HepG2 (cell line): ENCODE measurements around the gene COA1. TPM values are rescaled to one million over a fixed set of nuclear protein-coding genes. Genes with fewer than 3 reads are reported as not detected.

ENCODE experiments used
- ATAC-seq: fragments of 200-7000 bp; cut with Tn5 transposase; 3 replicates; pipeline ENCODE4 v1.9.1; 2020; ENCODE audit warnings: mild to moderate bottlenecking, moderate library complexity
- BruUV-seq: library from RNA; stranded (reverse); fragments of 400-500 nt; replicated peaks from 2 replicates; lab custom pipeline; 2021; lab: Mats Ljungman, UMichigan
- CTCF ChIA-PET: fragments of 300-600 bp; formaldehyde crosslinking; extraction: SDS; loops from one replicate; lab custom pipeline; 2021; ENCODE audit warnings: low total read pairs, inconsistent platforms, low intra/inter-chr PET ratio; lab: Yijun Ruan, JAX
- POLR2A ChIA-PET: fragments of 350-600 bp; sonication (Branson Sonifier 250); formaldehyde crosslinking; loops from one replicate; lab custom pipeline; 2020; ENCODE audit warnings: antibody characterized with exemption, inconsistent platforms; lab: Yijun Ruan, JAX
- DNase-seq: peaks from one replicate; pipeline ENCODE4 v3.0.0-alpha.2; 2015; ENCODE audit warnings: low spot score
- FAIRE-seq: peaks from 3 replicates; lab custom pipeline; 2011; peaks lifted over from hg19 to GRCh38; lab: Jason Lieb, UNC
- H2AFZ ChIP-seq: one replicate; pipeline ENCODE4 v1.6.1; 2011; ENCODE audit warnings: low read length, inconsistent platforms
- H3K27ac ChIP-seq: fragments of 300-600 bp; 3 replicates; pipeline ENCODE4 v1.8.0; 2011; ENCODE audit warnings: mixed run types, mild to moderate bottlenecking, mixed read lengths, low read length, inconsistent platforms; ENCODE audit not compliant: insufficient read depth; ENCODE audit errors: extremely low read length
- H3K27me3 ChIP-seq, 2 experiments: fragments of 200-600 bp in 1 of 2; 2 replicates in 1 of 2; 3 replicates in 1 of 2; pipeline versions ENCODE4 v1.6.0 to v1.8.0; 2011; ENCODE audit warnings: low read length in 2 of 2, mild to moderate bottlenecking in 2 of 2, moderate library complexity in 2 of 2, inconsistent platforms in 1 of 2; ENCODE audit not compliant: insufficient read depth in 2 of 2, control insufficient read depth in 1 of 2
- H3K36me3 ChIP-seq, 2 experiments: fragments of 200-600 bp in 1 of 2; replicated peaks in 1 of 2; 2 replicates in 1 of 2; 3 replicates in 1 of 2; pipeline versions ENCODE4 v1.5.1 to v1.8.0; 2011; ENCODE audit warnings: low read length in 2 of 2, inconsistent platforms in 1 of 2; ENCODE audit not compliant: insufficient read depth in 2 of 2, control insufficient read depth in 1 of 2
- H3K4me1 ChIP-seq: 2 replicates; pipeline ENCODE4 v1.5.1; 2012; ENCODE audit warnings: low read length, inconsistent platforms; ENCODE audit not compliant: insufficient read depth
- H3K4me2 ChIP-seq: 2 replicates; pipeline ENCODE4 v1.6.0; 2011; ENCODE audit warnings: low read depth, low read length, inconsistent platforms
- H3K4me3 ChIP-seq, 3 experiments: fragments of 200-600 bp in 1 of 3; sonication (generic), shearing (Covaris generic) in 1 of 3; replicated peaks in 1 of 3; 2 replicates each; pipeline ENCODE4 v1.5.1; 2011 to 2016; ENCODE audit warnings: low read length in 3 of 3, inconsistent platforms in 2 of 3, low read depth in 2 of 3, mild to moderate bottlenecking in 2 of 3, control low read depth in 1 of 3, mixed read lengths in 1 of 3; ENCODE audit not compliant: insufficient read depth in 1 of 3
- H3K79me2 ChIP-seq: one replicate; pipeline ENCODE4 v1.6.1; 2011; ENCODE audit warnings: low read length, inconsistent platforms; ENCODE audit not compliant: insufficient read depth
- H3K9ac ChIP-seq: 2 replicates; pipeline ENCODE4 v1.6.0; 2011; ENCODE audit warnings: mild to moderate bottlenecking, low read depth, low read length, inconsistent platforms; ENCODE audit not compliant: insufficient read depth
- H3K9me3 ChIP-seq: 2 replicates; pipeline ENCODE4 v1.5.1; 2012; ENCODE audit warnings: mild to moderate bottlenecking, low read length
- H4K20me1 ChIP-seq: 2 replicates; pipeline ENCODE4 v1.6.0; 2011; ENCODE audit warnings: inconsistent platforms, mild to moderate bottlenecking, low read length, moderate library complexity; ENCODE audit not compliant: insufficient read depth
- CBX2 ChIP-seq, 2 experiments: fragments of 200-600 bp in 1 of 2; sonication (generic); formaldehyde crosslinking in 1 of 2; IDR thresholded peaks; 2 replicates each; pipeline versions ENCODE4 v1.7.0 to v1.8.1; 2018 to 2022; ENCODE audit warnings: low read depth in 2 of 2, low read length in 1 of 2, mild to moderate bottlenecking in 1 of 2, missing genetic modification reagents in 1 of 2
- CEBPB ChIP-seq: IDR thresholded peaks from 2 replicates; pipeline ENCODE4 v1.6.1; 2011; ENCODE audit warnings: low read depth, low read length, improper control_type of control experiment, borderline replicate concordance
- CENPX ChIP-seq: sonication (generic); formaldehyde crosslinking; IDR thresholded peaks from 2 replicates; pipeline ENCODE4 v1.9.0; 2021; ENCODE audit warnings: mild to moderate bottlenecking, missing genetic modification reagents, moderate library complexity
- NFKB2 ChIP-seq: sonication (generic); formaldehyde crosslinking; IDR thresholded peaks from 2 replicates; pipeline ENCODE4 v1.4.0; 2020; ENCODE audit warnings: missing genetic modification reagents, borderline replicate concordance
- PRDM10 ChIP-seq: sonication (generic); formaldehyde crosslinking; IDR thresholded peaks from 2 replicates; pipeline ENCODE4 v1.4.0; 2020; ENCODE audit warnings: low read depth, missing genetic modification reagents
- ZNF83 ChIP-seq: sonication (generic); formaldehyde crosslinking; IDR thresholded peaks from 2 replicates; pipeline ENCODE4 v1.4.0; 2020; ENCODE audit warnings: missing genetic modification reagents, mild to moderate bottlenecking, borderline replicate concordance
- WGBS: methylation state at CpG from one replicate; pipeline ENCODE4 v1.1.6; 2017; ENCODE audit warnings: low lambda C conversion rate; 5-methylcytosine and 5-hydroxymethylcytosine counted together
- in situ Hi-C: cut with HindIII; loops from 2 replicates; pipeline ENCODE4 v1.10.0; 2017; ENCODE audit warnings: low pct_unique_long_range_greater_than_20kb; ENCODE audit not compliant: extremely low pct_ligation_motif_present
- intact Hi-C: fragments of 100-400 bp; cut with micrococcal nuclease; formaldehyde crosslinking; loops from one replicate; pipeline ENCODE4 v1.10.0; 2022; ENCODE audit not compliant: unreplicated experiment
- polyA plus RNA-seq, 8 experiments: library from polyadenylated mRNA; depleted of rRNA in 3 of 8; stranded (reverse) in 7 of 8; unstranded in 1 of 8; fragments of >200 nt; fragmentation: Illumina TruSeq in 4 of 8; extraction: Trizol in 4 of 8; gene quantifications; 2 replicates each; pipeline versions ENCODE4 v1.2.1 to v1.2.3, GENCODE V29; 2011 to 2016; ENCODE audit warnings: low read depth in 4 of 8, missing spikeins in 1 of 8, mixed read lengths in 1 of 8; ENCODE audit not compliant: insufficient read depth in 1 of 8
- total RNA-seq, 5 experiments: library from RNA; depleted of rRNA; stranded (reverse); fragments of >200 nt; fragmentation: Illumina TruSeq; extraction: Trizol; gene quantifications; 2 replicates each; pipeline ENCODE4 v1.2.3, GENCODE V29; 2016; ENCODE audit warnings: low read depth in 1 of 5
- TF ChIP-seq, protein P1 (sequence below): sonication (generic); formaldehyde crosslinking; IDR thresholded peaks from 2 replicates; pipeline ENCODE4 v1.4.0; 2020; ENCODE audit warnings: missing genetic modification reagents

Gene COA1
- total and polyA plus RNA-seq, 2 of the 13 experiments (the other 11 are each of a cell fraction or from before 2014, with no cell fraction given) = 33.2 to 65.7 TPM

DNA sequence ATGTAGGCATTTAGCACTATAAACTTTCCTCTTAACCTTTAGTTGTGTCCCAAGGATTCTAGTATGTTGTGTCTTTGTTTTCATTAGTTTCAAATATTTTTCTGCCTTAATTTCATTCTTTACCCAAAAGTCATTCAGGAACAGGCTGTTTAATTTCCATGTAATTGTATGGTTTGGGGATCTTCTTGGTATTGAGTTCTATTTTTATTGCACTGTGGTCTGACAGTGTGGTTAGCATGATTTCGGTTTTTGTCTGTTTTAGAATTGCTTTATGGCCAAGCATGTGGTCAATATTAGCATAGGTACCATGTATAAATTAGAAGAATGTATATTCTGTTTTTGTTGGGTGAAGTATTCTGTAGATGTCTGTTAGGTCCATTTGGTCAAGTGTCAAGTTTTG is 26.3 kb downstream of the COA1 start:
- H4K20me1 ChIP-seq = peaks cover 6% of the 10 kb centered on the region; the same call in 1 of the 2 replicates
- no peak overlapping the region for H3K27ac ChIP-seq
- no peak for FAIRE-seq
- ChIA-PET POLR2A (no interaction called here), CTCF (no interaction called here)
- intact Hi-C loops (loop anchor here (5.0 kb wide), 2 partner anchors 61 to 246 kb away; no protein-coding TSS in a partner anchor), in situ Hi-C loops (loop anchor here (5.0 to 25.0 kb wide), 2 partner anchors 121 to 241 kb away; partner anchors contain the start of gene STK17A)
- 100% methylated on average over 1 of the region's 1 CpG for WGBS
- no peak overlapping the region for H3K4me2 ChIP-seq
- H3K4me1 ChIP-seq = peaks cover 1% of the 10 kb centered on the region; the same call in 1 of the 2 replicates
- no peak overlapping the region for H3K4me3 ChIP-seq
- DNase-seq = no peak
- H2AFZ ChIP-seq = no peak overlapping the region
- BruUV-seq = no TSS peak
- H3K36me3 ChIP-seq = peaks cover 3 to 9% of the 10 kb centered on the region in 2 experiments
- no peaks in the 10 kb centered on the region for H3K27me3 ChIP-seq
- ATAC-seq = no peak
- H3K9me3 ChIP-seq = no peaks in the 10 kb centered on the region
- H3K9ac ChIP-seq = no peak overlapping the region
- TF ChIP-seq CEBPB = no peak
- TF ChIP-seq CBX2 (IDR thresholded peaks at IDR 0.05; ENCODE audit: low read depth, low read length) = no peak
- TF ChIP-seq CBX2 (CRISPR knock-in tag; IDR thresholded peaks at IDR 0.05; ENCODE audit: low read depth) = no peak
- TF ChIP-seq ZNF83 (CRISPR knock-in tag) = no peak
- no peak for TF ChIP-seq PRDM10 (CRISPR knock-in tag)
- TF ChIP-seq, protein P1, sequence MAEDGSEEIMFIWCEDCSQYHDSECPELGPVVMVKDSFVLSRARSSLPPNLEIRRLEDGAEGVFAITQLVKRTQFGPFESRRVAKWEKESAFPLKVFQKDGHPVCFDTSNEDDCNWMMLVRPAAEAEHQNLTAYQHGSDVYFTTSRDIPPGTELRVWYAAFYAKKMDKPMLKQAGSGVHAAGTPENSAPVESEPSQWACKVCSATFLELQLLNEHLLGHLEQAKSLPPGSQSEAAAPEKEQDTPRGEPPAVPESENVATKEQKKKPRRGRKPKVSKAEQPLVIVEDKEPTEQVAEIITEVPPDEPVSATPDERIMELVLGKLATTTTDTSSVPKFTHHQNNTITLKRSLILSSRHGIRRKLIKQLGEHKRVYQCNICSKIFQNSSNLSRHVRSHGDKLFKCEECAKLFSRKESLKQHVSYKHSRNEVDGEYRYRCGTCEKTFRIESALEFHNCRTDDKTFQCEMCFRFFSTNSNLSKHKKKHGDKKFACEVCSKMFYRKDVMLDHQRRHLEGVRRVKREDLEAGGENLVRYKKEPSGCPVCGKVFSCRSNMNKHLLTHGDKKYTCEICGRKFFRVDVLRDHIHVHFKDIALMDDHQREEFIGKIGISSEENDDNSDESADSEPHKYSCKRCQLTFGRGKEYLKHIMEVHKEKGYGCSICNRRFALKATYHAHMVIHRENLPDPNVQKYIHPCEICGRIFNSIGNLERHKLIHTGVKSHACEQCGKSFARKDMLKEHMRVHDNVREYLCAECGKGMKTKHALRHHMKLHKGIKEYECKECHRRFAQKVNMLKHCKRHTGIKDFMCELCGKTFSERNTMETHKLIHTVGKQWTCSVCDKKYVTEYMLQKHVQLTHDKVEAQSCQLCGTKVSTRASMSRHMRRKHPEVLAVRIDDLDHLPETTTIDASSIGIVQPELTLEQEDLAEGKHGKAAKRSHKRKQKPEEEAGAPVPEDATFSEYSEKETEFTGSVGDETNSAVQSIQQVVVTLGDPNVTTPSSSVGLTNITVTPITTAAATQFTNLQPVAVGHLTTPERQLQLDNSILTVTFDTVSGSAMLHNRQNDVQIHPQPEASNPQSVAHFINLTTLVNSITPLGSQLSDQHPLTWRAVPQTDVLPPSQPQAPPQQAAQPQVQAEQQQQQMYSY (CRISPR knock-in tag) = no peak
- TF ChIP-seq CENPX (CRISPR knock-in tag) = no peak
- no peak for TF ChIP-seq NFKB2 (CRISPR knock-in tag)
- H3K79me2 ChIP-seq = peaks cover 62% of the 10 kb centered on the region
